ENCODE results near the gene FSTL5. TPM values are rescaled to one million over a fixed set of nuclear protein-coding genes. Genes with fewer than 3 reads are reported as not detected.
"Not testable (repeated sequence)": the region's sequence is repeated elsewhere in the genome, so short reads cannot be mapped to it uniquely, and the experiment has no call there.

FSTL5 gene
- total RNA-seq, 4 donors from 2014 or later: not detected

GRCh38 chr4:161762796-161763195 is 401.0 kb downstream of the FSTL5 start:
- no peak overlapping the region for H3K4me3 ChIP-seq
- no peaks in the 10 kb centered on the region for H3K4me1 ChIP-seq
- intact Hi-C loops (cut with DNase I): no loop called here
- no peak overlapping the region for H3K27ac ChIP-seq
- no peak for DNase-seq
- no peaks in the 10 kb centered on the region for H3K9me3 ChIP-seq
- no peaks in the 10 kb centered on the region for H3K27me3 ChIP-seq
- no peaks in the 10 kb centered on the region for H3K36me3 ChIP-seq
- WGBS, 2 donors: 39 to 53% methylated on average over 1 of the region's 1 CpG
- no peak for TF ChIP-seq CTCF (IDR thresholded peaks at IDR 0.05)
- TF ChIP-seq POLR2A (IDR thresholded peaks at IDR 0.05): no peak

- no peak overlapping the region for H3K27ac ChIP-seq
- no peak overlapping the region for H3K4me3 ChIP-seq
- no peak for TF ChIP-seq POLR2A (IDR thresholded peaks at IDR 0.05)
- no peak for TF ChIP-seq CTCF (IDR thresholded peaks at IDR 0.05)
- DNase-seq: no peak
- H3K9me3 ChIP-seq: no peaks in the 10 kb centered on the region
- H3K27me3 ChIP-seq: no peaks in the 10 kb centered on the region
- WGBS, 2 donors: 80 to 82% methylated on average over 3 of the region's 3 CpGs
- no peaks in the 10 kb centered on the region for H3K4me1 ChIP-seq
- intact Hi-C loops (cut with DNase I): no loop called here
- no peaks in the 10 kb centered on the region for H3K36me3 ChIP-seq
Measured at GRCh38 chr4:161760008-161760407, 403.8 kb downstream of the FSTL5 start.

- 77 to 86% methylated on average over 9 of the region's 9 CpGs for WGBS, 2 donors
- H3K27me3 ChIP-seq; H3K9me3 ChIP-seq; H3K36me3 ChIP-seq; DNase-seq; H3K27ac ChIP-seq; H3K4me3 ChIP-seq; intact Hi-C loops (cut with DNase I); H3K4me1 ChIP-seq: not testable (repeated sequence)
Measured at GRCh38 chr4:161758412-161758811, 405.4 kb downstream of the FSTL5 start.

- H3K9me3 ChIP-seq: no peaks in the 10 kb centered on the region
- intact Hi-C loops (cut with DNase I): no loop called here
- no peak overlapping the region for H3K27ac ChIP-seq
- H3K4me3 ChIP-seq: no peak overlapping the region
- H3K27me3 ChIP-seq: no peaks in the 10 kb centered on the region
- TF ChIP-seq POLR2A (IDR thresholded peaks at IDR 0.05) (no peak), CTCF (IDR thresholded peaks at IDR 0.05) (no peak)
- DNase-seq: no peak
- WGBS, 2 donors: 58 to 67% methylated on average over 2 of the region's 2 CpGs
- no peaks in the 10 kb centered on the region for H3K4me1 ChIP-seq
- no peaks in the 10 kb centered on the region for H3K36me3 ChIP-seq
Measured at GRCh38 chr4:161728929-161729328, 434.9 kb downstream of the FSTL5 start.

- intact Hi-C loops (cut with DNase I): no loop called here
- no peaks in the 10 kb centered on the region for H3K9me3 ChIP-seq
- no peak overlapping the region for H3K4me3 ChIP-seq
- no peak for DNase-seq
- no peaks in the 10 kb centered on the region for H3K4me1 ChIP-seq
- no peaks in the 10 kb centered on the region for H3K36me3 ChIP-seq
- TF ChIP-seq CTCF (IDR thresholded peaks at IDR 0.05): no peak
- no peak for TF ChIP-seq POLR2A (IDR thresholded peaks at IDR 0.05)
- H3K27ac ChIP-seq: no peak overlapping the region
- no peaks in the 10 kb centered on the region for H3K27me3 ChIP-seq
Measured at GRCh38 chr4:161721947-161722346, 441.9 kb downstream of the FSTL5 start.

- DNase-seq: no peak
- Histone ChIP-seq H3K4me1 (no peaks in the 10 kb centered on the region), H3K27me3 (no peaks in the 10 kb centered on the region), H3K36me3 (no peaks in the 10 kb centered on the region), H3K9me3 (peaks cover 0 to 5% (median 0%) of the 10 kb centered on the region in 3 donors), H3K27ac (no peak overlapping the region), H3K4me3 (no peak overlapping the region)
- intact Hi-C loops (cut with DNase I): no loop called here
- TF ChIP-seq POLR2A (IDR thresholded peaks at IDR 0.05) (no peak), CTCF (IDR thresholded peaks at IDR 0.05) (no peak)
- 34 to 54% methylated on average over 1 of the region's 1 CpG for WGBS, 2 donors
Measured at GRCh38 chr4:161717084-161717483, 446.7 kb downstream of the FSTL5 start.

Data from esophagus squamous epithelium (tissue), 5 donors.